ENCODE data around the gene STXBP1. TPM values are rescaled to one million over a fixed set of nuclear protein-coding genes. Genes with fewer than 3 reads are reported as not detected.

The STXBP1 gene
- polyA plus RNA-seq, 3 donors = 0.27 to 0.59 TPM; not detected in 1

DNA sequence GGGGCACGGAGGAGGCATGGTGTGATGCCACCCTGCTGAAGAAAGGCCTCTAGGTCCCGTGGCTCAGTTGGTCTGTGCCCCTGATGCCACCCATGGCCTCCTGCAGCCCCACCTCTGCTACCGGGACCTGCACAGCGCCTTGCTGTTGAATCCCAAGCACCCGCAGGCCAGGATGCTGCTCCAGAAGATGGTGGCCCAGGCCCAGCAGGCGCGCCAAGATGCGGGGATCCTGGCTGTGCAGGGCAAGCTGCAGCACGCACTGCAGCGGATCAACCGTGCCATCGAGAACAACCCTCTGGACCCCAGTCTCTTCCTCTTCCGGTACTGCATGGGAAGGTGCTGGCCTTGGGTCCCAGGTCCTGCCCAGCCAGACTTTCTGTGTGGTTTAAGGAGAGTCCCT, 110.9 kb downstream of the STXBP1 start:
- Histone ChIP-seq H3K9me3 (replicated peaks in 1 of 2; ENCODE audit: control insufficient read depth in 1 of 2, insufficient read depth in 1 of 2, low read length in 2 of 2) (no peaks in the 10 kb centered on the region), H4K20me1 (ENCODE audit: insufficient read depth, low read length) (no peaks in the 10 kb centered on the region), H3K27ac (ENCODE audit: low read depth in 1 of 2, low read length in 2 of 2) (no peak overlapping the region), H3K36me3 (replicated peaks in 1 of 2; ENCODE audit: control insufficient read depth in 1 of 2, insufficient read depth in 2 of 2, low read length in 2 of 2) (no peaks in the 10 kb centered on the region), H3K4me2 (replicated peaks; ENCODE audit: extremely low read depth, low read length, poor library complexity, severe bottlenecking) (no peak overlapping the region), H3K27me3 (ENCODE audit: control insufficient read depth in 2 of 2, insufficient read depth in 2 of 2, low read length in 2 of 2) (no peaks in the 10 kb centered on the region), H2AFZ (ENCODE audit: insufficient read depth, low read depth, low read length, poor library complexity, severe bottlenecking) (no peak overlapping the region), H3K4me3 (replicated peaks in 1 of 3; ENCODE audit: low read depth in 2 of 3, low read length in 3 of 3) (no peak overlapping the region), H3K4me1 (ENCODE audit: control insufficient read depth in 1 of 2, insufficient read depth in 2 of 2, low read length in 2 of 2) (peaks cover 3 to 13% of the 10 kb centered on the region in 2 donors), H3K79me2 (ENCODE audit: insufficient read depth, low read length) (no peaks in the 10 kb centered on the region), H3K9ac (ENCODE audit: insufficient read depth, low read length, poor library complexity, severe bottlenecking) (no peak overlapping the region)
- H3K27me3 Mint-ChIP-seq (ENCODE audit: low read depth in 3 of 3) = peaks cover 5 to 10% (median 5%) of the 10 kb centered on the region in 3 donors
- intact Hi-C loops (cut with micrococcal nuclease) = loop anchor here in 1 of 2 donors (10.0 kb wide), 1 partner anchor 108 kb away; the partner anchor contains the start of gene STXBP1
- peaks cover 0 to 2% (median 0%) of the 10 kb centered on the region in 7 donors for H3K9me3 Mint-ChIP-seq
- H3K4me3 Mint-ChIP-seq = no peak overlapping the region
- H3K27ac Mint-ChIP-seq = no peak overlapping the region
- peaks cover 11% of the 10 kb centered on the region for H3K4me1 Mint-ChIP-seq
- no peaks in the 10 kb centered on the region for H3K36me3 Mint-ChIP-seq
- TF ChIP-seq, protein P1, sequence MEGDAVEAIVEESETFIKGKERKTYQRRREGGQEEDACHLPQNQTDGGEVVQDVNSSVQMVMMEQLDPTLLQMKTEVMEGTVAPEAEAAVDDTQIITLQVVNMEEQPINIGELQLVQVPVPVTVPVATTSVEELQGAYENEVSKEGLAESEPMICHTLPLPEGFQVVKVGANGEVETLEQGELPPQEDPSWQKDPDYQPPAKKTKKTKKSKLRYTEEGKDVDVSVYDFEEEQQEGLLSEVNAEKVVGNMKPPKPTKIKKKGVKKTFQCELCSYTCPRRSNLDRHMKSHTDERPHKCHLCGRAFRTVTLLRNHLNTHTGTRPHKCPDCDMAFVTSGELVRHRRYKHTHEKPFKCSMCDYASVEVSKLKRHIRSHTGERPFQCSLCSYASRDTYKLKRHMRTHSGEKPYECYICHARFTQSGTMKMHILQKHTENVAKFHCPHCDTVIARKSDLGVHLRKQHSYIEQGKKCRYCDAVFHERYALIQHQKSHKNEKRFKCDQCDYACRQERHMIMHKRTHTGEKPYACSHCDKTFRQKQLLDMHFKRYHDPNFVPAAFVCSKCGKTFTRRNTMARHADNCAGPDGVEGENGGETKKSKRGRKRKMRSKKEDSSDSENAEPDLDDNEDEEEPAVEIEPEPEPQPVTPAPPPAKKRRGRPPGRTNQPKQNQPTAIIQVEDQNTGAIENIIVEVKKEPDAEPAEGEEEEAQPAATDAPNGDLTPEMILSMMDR (IDR thresholded peaks at IDR 0.05) = no peak
- DNase-seq = no peak
- 96% methylated on average over 12 of the region's 13 CpGs for WGBS (ENCODE audit: insufficient coverage)

DNA sequence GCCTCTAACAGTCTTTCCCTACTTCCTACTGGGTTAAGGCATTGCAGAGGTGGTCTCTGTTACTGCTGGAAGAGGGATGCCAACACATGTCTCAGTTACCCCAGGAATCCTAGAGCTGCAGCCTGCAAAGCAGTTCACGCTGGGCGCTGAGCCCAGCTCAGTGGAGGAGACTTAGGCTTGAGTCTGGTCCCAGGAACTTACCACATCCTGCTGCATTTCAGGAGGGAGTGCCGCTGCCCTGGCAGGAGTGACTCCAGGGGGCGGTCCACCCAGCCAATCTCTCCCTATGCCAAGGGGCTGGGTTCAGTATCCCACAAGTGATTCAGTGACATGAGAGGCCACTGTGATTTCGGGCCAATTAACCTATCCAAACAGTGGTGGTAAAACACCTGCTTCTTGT, 111.4 kb downstream of the STXBP1 start:
- no peak for DNase-seq
- H2AFZ ChIP-seq (ENCODE audit: insufficient read depth, low read depth, low read length, poor library complexity, severe bottlenecking) = no peak overlapping the region
- H3K4me3 ChIP-seq (replicated peaks in 1 of 3; ENCODE audit: low read depth in 2 of 3, low read length in 3 of 3) = no peak overlapping the region
- no peak overlapping the region for H3K4me3 Mint-ChIP-seq
- H3K27ac ChIP-seq (ENCODE audit: low read depth in 1 of 2, low read length in 2 of 2) = no peak overlapping the region
- WGBS (ENCODE audit: insufficient coverage) = 100% methylated on average over 3 of the region's 5 CpGs
- H3K4me1 Mint-ChIP-seq = peaks cover 11% of the 10 kb centered on the region
- H3K36me3 ChIP-seq (replicated peaks in 1 of 2; ENCODE audit: control insufficient read depth in 1 of 2, insufficient read depth in 2 of 2, low read length in 2 of 2) = no peaks in the 10 kb centered on the region
- peaks cover 3 to 13% of the 10 kb centered on the region in 2 donors for H3K4me1 ChIP-seq (ENCODE audit: control insufficient read depth in 1 of 2, insufficient read depth in 2 of 2, low read length in 2 of 2)
- H4K20me1 ChIP-seq (ENCODE audit: insufficient read depth, low read length) = no peaks in the 10 kb centered on the region
- H3K27me3 ChIP-seq (ENCODE audit: control insufficient read depth in 2 of 2, insufficient read depth in 2 of 2, low read length in 2 of 2) = no peaks in the 10 kb centered on the region
- no peaks in the 10 kb centered on the region for H3K9me3 ChIP-seq (replicated peaks in 1 of 2; ENCODE audit: control insufficient read depth in 1 of 2, insufficient read depth in 1 of 2, low read length in 2 of 2)
- H3K9me3 Mint-ChIP-seq = peaks cover 0 to 2% (median 0%) of the 10 kb centered on the region in 7 donors
- H3K36me3 Mint-ChIP-seq = no peaks in the 10 kb centered on the region
- no peaks in the 10 kb centered on the region for H3K79me2 ChIP-seq (ENCODE audit: insufficient read depth, low read length)
- intact Hi-C loops (cut with micrococcal nuclease) = loop anchor here in 1 of 2 donors (10.0 kb wide), 1 partner anchor 109 kb away; the partner anchor contains the start of gene STXBP1
- no peak overlapping the region for H3K9ac ChIP-seq (ENCODE audit: insufficient read depth, low read length, poor library complexity, severe bottlenecking)
- TF ChIP-seq, protein P1 (IDR thresholded peaks at IDR 0.05) = no peak
- no peak overlapping the region for H3K4me2 ChIP-seq (replicated peaks; ENCODE audit: extremely low read depth, low read length, poor library complexity, severe bottlenecking)
- peaks cover 5 to 10% (median 5%) of the 10 kb centered on the region in 3 donors for H3K27me3 Mint-ChIP-seq (ENCODE audit: low read depth in 3 of 3)
- no peak overlapping the region for H3K27ac Mint-ChIP-seq
